VCaP (cell line): Measurements from ENCODE around the gene CCDC146.

Source experiments
- H3K27ac ChIP-seq: fragments of 450-650 bp; 2 replicates; pipeline ENCODE4 v1.5.1; 2017
- CTCF ChIP-seq: fragments of 450-650 bp; conservative IDR thresholded peaks from 2 replicates; pipeline ENCODE4 v1.5.1; 2017; ENCODE audit warnings: mild to moderate bottlenecking, moderate library complexity

CCDC146 gene

GRCh38 chr7:77246026-77246640, 123.7 kb downstream of the CCDC146 start:
- no peak overlapping the region for H3K27ac ChIP-seq
- no peak for TF ChIP-seq CTCF

- TF ChIP-seq CTCF = peak; percentile 92
- no peak overlapping the region for H3K27ac ChIP-seq
These were observed 124.9 kb downstream of the CCDC146 start for GRCh38 chr7:77247206-77247850.

GRCh38 chr7:77248154-77248553, 125.7 kb downstream of the CCDC146 start:
- no peak for TF ChIP-seq CTCF
- H3K27ac ChIP-seq = no peak overlapping the region

- TF ChIP-seq CTCF = no peak
- no peak overlapping the region for H3K27ac ChIP-seq
These were observed 130.1 kb downstream of the CCDC146 start for GRCh38 chr7:77252506-77252905.

GRCh38 chr7:77253151-77253550, 130.7 kb downstream of the CCDC146 start:
- H3K27ac ChIP-seq = no peak overlapping the region
- TF ChIP-seq CTCF = no peak

- no peak overlapping the region for H3K27ac ChIP-seq
- no peak for TF ChIP-seq CTCF
These were observed 132.0 kb downstream of the CCDC146 start for GRCh38 chr7:77254429-77254828.

GRCh38 chr7:77254915-77255314, 132.5 kb downstream of the CCDC146 start:
- no peak overlapping the region for H3K27ac ChIP-seq
- no peak for TF ChIP-seq CTCF
